Mammary epithelial cell (primary cell): ENCODE measurements around the gene FAM53B.

ENCODE experiments used
- CTCF ChIP-seq, 2 donors: IDR thresholded peaks in 1 of 2; conservative IDR thresholded peaks in 1 of 2; 2 replicates each; pipeline ENCODE4 v1.5.1; 2011 to 2012; ENCODE audit warnings: inconsistent platforms in 2 of 2, low read length in 2 of 2, mild to moderate bottlenecking in 2 of 2, control low read depth in 1 of 2, low read depth in 1 of 2; ENCODE audit not compliant: insufficient read depth in 1 of 2; ENCODE audit errors: extremely low read depth in 1 of 2
- EZH2 ChIP-seq: IDR thresholded peaks from 2 replicates; pipeline ENCODE4 v1.6.1; 2012; ENCODE audit warnings: low read length, inconsistent platforms, borderline replicate concordance

GRCh38 chr10:124701038-124701365, 43.2 kb downstream of the FAM53B start:
- no peak for TF ChIP-seq CTCF (conservative IDR thresholded peaks at IDR 0.05 in 1 of 2, IDR thresholded peaks at IDR 0.05 in 1 of 2; ENCODE audit: extremely low read depth in 1 of 2, insufficient read depth in 1 of 2, low read depth in 1 of 2, low read length in 2 of 2)
- TF ChIP-seq EZH2, result no peak
